RPMI8226 (cell line): ENCODE results near the gene DNAI2.
"Not testable (repeated sequence)": the region's sequence is repeated elsewhere in the genome, so short reads cannot be mapped to it uniquely, and the experiment has no call there.

Source experiments
- DNase-seq: peaks from one replicate; pipeline ENCODE4 v3.0.0-alpha.2; 2015

Gene DNAI2

DNA sequence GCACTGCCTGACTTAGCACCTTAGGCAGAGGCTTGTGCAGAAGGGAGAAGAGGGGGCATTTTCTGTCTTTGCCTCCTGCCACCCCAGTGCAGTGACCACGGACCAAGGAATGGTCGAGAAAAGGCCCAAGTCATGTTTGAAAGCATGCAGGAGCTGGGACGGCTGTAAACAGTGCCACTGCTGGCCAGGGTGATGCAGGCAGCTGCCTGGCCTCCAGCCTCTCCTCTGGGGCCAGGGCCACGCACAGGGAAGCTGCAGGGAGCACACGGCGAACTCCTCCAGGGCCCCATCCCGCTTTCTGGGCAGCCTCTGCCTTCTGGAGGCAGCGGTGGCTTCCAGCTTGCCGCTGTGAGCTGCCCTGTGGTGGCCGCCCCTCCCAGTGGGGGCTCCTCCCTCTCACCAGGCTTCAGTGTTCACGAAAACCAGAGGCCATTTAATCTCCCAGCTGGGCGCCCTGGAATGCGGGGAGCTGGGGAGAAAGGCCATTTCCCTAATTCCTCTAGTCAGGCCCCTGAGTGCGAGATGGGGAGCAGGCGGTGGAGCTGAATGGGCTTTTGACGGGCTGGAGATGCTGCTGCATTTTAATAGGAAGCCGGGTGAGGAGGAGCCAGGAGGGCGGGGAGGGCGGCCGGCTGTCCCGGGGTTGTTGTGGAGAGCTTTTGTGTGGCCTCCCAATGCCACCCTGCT is 28.7 kb upstream of the DNAI2 start:
- DNase-seq = no peak

DNA sequence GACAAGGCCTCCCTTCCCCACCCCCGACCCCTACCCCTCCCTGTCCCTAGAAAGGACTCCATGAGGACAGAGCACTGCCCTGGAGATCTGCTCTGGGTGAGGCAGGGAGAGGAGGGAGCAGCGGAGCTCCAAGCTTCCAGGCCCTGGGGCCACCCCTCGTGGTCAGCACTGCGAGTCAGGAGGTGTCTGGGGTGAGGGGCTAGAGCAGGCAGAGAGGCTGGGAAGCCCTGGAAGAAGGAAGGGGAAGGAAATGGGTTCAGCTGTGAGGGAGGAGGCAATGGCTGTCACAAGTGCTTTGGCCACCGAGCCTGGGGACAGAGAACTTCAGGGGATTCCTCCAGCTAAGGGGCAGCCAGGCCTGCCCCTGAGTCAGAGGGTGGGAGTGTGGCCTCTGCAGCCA is 28.2 kb upstream of the DNAI2 start:
- no peak for DNase-seq

DNA sequence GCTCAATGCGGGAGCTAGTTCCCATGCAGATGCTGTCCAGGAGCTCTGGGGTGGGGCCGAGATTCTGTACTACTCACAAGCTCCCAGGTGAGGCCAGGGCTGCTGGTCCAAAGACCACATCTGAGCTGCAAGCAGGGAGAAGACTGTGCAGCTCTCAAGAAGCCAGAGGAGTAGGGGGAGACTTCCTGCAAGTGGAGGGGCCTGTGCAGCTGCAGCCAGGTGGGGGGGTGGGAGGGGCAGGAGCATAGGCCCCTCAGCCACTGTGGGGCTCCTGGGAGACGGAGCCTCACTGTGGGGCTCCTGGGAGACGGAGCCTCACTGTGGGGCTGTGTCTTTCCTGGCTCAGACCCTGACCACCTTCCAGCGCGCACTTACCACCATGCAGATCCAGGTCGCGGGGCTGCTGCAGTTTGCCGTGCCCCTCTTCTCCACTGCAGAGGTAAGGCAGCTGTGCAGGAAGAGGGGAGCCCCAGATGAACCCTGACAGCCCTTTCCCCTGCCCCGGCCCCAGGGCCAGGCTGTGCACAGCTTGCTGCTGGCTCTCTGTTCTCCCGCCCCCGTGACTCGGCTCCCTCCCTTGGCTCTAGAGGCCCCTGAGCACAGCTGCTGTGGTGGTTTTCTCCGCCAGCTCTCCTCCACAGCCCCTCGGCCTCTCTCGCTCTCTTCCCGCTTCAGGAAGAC is 24.3 kb upstream of the DNAI2 start:
- DNase-seq = no peak

DNA sequence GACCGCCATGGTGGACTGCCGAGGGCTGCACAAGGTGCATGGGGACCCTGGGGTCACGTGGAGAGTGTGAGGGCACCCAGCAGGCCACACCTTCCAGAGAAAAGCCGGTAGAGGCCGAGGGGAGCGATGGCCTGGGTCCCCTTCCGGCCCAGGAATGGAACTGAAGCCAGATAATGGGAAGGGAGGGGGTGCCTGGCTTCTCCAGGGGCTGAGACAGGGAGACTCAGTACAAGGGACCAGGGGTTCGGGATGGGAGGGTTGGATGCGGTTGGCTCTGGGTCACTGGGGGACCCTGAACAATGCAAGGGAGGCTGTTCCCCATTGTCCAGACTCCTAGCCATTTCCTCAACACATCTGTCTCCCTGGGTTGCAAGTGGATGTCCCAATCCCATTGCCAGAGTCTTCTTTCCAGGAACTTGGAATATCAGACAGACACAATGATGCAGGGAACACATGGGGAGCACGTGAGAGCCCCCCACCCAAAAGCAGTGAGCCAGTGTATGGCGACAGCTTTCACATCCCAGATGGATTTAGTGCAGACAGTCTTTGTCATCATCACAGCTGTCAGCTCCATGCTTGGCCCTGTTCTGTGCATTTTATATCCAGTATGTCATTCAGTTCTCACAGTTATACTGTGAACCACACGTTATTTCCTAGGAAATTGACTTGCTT is 23.6 kb upstream of the DNAI2 start:
- no peak for DNase-seq

DNA sequence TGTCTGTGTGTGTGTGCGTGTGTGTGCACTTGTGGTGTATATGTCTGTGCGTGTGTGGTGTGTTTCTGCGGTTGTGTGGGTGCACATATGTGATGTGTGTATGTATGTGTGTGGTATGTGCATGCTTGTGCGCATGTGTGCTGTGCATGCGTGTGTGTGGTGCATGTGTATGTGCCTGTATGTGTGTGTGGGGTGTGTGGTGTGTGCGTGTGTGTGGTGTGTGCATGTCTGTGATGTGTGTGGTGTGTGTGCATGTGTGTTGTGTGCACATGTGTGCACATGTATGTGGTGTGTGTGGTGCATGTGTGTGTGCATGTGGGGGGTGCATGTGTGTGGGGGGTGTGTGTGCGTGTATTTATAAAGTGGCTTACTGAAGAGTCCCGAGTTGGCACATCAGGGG is 23.0 kb upstream of the DNAI2 start:
- DNase-seq = no peak

DNA sequence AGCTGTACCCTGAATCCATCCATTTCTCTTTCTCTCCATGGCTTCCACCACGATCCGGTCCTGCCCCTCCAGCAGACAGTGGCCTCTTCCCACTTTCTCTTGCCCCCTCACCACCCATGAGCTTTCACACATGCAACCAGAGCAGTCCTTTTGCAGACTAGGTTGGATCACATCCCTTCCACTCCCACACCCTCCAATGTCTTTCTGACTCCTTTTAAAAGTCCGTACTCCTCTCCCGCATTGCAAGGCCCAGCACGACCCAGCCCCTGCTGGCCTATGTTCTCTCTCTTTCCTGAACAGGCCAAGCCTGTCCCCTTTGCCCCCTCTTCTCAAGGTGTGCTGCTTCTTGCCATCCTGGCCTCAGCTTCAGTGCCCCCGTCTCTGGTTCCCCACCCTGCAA is 22.5 kb upstream of the DNAI2 start:
- DNase-seq = no peak

DNA sequence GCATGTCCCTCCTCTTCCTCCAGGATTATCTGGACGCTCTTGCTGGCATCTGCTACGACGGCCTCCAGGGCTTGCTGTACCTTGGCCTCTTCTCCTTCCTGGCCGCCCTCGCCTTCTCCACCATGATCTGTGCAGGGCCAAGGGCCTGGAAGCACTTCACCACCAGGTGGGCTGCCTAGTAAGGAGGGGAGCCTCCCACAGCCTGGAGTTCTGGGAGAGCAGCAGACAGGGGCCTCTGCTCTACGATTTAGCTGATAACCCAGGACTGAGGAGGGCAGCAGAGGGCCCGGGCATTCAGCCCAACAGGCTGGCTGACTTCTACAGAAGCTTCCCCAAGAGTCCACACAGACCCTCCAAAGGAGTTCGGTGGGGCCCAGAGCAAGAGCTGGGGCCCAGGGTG is 21.8 kb upstream of the DNAI2 start:
- no peak for DNase-seq

DNA sequence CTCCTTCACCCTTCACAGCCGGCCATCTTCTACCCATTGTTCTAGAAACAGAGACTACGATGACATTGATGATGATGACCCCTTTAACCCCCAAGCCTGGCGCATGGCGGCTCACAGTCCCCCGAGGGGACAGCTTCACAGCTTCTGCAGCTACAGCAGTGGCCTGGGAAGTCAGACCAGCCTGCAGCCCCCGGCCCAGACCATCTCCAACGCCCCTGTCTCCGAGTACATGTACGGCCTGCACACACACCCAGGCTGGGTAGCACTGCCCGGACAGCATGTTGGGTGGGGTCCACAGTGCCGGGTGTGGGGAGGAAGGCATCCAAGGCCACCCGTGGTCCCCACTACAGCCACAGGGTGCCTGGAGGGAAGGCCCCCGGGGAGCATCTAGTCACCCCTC is 21.0 kb upstream of the DNAI2 start:
- DNase-seq = no peak

DNA sequence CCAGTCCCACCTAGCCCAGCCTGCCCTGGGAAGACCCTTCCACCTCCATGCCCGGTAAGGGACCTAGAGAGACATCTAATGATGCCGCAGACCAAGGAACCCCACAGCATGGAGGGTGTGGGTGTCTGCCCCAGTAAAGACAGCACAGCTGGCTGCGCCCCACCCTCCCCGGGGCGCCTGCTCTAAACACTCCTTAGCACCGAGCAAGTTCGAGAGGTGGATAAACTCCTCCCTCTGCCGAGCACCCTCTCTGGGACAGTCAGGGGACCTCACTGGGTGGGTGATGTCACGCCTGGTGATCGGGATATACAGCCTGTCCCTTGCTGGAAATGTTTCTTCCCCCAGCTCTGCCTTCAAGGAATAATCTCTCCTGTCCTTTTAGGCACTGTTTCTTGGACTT is 16.7 kb upstream of the DNAI2 start:
- DNase-seq = no peak

DNA sequence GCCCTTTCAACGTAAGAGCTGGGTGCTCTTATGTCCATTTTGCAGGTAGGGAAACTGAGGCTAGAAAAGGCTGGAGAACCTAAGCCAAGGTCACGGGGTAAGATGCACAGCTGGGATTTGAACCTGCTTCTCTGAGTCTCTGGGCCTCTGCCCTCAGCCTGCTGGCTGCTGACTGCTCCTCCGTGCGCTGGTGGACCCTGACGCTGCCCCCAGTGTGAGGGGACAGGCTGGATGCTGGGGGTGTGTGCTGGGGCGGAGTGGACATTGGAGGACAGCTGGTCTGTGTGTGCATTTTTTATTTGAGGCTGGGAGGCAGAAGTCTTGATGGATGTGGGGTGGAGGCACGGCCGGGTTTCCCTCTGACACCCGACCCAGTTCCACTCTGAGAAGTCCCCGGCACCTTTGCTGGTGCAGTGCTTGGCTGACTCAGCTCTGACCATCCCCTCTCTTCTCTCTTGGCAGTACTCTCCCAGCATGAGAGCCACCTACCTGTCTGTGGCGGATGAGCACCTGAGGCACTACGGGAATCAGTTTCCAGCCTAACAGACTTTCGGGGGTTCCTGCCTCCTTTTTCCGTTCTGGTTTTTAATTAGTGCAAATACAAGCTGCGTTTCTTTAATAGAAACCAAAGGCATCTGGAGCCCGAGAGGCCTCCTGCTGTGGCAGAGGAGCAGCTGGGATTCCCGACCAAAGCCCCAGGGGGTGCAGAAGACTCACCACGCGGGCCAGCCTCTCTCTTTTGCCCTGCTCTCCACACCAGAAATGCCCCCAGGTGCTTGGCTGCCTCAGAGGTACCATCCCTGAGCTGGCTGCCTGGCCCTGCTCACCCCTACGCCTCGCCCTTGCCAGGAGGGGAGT is 14.1 kb upstream of the DNAI2 start:
- DNase-seq = no peak

DNA sequence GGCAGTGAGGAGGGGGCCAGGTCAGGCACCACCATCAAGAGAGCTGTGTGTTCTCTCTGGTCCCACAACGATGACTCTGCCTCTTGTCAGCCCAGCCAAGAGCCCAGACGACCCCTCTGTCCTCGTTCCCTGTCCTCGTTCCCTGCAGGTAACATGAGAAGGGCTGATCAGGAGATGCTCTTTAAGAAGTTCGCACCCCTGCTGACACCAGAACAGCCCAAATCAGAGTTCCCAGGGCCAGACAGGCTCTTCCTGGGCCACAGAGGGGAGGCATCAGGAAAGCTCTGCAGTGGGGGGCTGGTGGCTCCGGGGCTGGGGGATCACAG is 13.5 kb upstream of the DNAI2 start:
- DNase-seq = no peak

DNA sequence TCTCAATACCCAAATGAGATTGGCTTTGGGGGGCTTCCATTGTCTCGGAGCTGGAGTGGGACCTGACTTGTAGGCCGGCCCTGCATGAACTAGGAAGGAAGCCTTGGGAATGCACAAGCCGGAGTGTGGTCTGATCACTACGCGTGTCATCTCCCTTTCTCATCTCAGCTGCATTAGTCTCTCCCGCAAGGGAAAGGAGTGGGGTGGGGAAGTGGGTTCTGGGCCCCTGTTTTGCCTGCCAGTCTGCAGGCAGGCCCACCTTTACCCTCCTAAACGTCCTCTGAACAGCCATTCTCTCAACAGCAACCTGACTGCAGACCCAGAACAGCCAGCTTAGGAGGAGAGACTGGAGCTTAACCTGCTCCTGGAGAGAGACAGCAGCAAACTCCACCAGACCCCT is 11.4 kb upstream of the DNAI2 start:
- no peak for DNase-seq

DNA sequence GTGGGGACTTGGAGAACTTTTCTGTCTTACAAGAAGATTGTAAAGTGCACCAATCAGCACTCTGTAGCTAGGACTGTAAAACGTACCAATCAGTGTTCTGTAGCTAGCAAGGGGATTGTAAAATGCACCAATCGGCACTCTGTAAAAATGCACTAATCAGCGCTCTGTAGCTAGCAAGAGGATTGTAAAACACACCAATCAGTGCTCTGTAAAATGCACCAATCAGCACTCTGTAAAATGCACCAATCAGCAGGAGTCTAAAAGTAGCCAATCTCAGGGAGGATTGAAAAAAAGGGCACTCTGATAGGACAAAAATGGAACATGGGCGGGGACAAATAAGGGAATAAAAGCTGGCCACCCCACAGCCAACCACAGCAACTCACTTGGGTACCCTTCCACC is 7.0 kb upstream of the DNAI2 start:
- DNase-seq = not testable (repeated sequence)

DNA sequence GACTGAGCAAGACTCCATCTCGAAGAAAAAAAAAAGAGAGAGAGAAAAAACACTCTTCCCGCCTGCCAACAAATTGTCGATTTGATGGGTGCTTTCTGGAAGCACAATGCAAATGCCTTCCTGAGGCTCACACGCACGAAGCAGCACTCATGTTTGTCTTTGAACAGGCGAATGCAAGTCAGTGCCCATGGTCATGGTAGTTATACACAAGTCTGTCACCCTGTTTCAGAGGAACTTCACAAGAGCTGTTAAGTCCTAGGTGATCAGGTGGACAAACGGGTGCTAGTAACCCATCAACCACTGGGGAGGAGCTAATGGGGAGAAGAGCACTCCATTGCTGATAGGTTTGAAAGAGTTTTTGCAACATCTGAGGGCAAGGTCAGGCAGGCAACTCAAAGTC is 6.5 kb upstream of the DNAI2 start:
- no peak for DNase-seq

DNA sequence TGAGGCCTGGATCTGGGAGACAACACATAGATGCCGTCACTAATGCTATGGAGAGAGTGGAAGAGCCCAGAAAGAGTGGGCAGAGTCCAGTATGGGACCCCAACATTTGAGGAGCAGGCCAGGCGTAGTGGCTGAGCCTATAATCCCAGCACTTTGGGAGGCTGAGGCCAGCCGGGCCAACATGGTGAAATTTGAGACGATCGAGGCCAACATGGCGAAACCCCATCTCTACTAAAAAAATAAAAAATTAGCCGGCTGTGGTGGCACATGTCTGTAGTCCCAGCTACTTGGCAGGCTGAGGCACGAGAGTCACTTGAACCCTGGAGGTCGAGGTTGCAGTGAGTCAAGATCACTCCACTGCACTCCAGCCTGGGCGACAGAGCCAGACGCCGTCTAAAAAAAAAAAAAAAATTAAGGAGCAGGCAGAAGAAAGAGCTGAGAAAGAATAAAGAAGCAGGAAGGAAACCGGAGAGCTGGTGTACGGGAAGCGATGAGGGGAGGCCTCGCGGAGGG is 6.0 kb upstream of the DNAI2 start:
- DNase-seq = no peak

DNA sequence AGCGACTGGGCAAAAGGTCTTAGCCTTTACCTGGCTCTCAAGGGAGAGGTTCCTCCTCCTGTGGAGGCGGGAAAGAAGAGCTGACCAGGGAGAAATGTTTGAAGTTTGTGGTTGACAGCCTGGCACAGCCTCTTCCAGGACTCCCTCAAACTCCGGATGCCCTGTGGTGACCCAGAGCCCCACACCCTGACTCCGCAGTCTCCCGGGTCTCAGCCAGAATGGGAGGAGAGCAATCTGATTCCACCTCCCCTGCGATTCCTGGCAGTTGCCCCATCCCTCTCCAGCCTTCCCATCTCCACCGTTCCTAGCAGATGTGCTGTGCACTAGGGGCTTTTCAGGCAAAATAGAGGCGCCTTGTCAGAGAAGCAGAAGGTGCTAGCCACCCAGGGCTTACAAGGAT is 5.5 kb upstream of the DNAI2 start:
- DNase-seq = no peak

DNA sequence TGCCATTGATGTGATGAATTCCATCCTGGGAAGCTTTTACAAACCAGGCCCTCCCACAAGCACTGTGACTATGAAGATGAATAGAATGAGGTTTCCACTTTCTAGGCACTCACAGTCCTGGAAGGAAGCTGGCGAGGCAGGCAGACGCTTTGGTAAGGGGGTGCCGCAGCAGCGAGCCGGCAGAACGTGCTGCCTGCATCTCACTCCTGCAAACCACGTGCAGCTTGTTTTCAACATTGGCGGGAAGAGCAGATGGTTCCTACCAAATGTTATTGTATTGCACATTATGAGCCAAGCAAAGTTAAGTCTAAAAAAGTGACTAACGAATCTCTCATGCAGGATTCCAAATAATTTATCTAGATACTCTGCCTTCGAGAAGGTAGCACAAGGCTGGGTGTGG is 3.7 kb upstream of the DNAI2 start:
- DNase-seq = no peak

DNA sequence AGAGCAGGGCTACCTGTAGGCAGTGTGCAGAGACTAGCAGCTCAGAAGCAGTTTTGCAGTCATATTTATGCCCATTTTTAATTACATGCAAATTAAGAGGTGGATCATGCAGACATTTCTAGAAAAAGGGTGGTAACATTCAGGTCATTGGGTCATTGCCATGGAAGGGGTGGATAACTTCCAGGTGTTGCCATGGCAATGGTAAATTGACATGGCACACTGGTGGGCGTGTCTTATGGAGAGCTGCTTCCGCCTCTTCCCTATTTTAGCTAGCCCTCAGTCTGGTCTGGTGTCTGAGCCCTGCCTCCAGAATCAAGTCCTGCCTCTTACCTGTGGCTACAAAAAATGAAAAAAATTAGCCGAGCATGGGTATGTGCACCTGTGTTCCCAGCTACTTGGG is 2.8 kb upstream of the DNAI2 start:
- DNase-seq = peak; percentile 34

DNA sequence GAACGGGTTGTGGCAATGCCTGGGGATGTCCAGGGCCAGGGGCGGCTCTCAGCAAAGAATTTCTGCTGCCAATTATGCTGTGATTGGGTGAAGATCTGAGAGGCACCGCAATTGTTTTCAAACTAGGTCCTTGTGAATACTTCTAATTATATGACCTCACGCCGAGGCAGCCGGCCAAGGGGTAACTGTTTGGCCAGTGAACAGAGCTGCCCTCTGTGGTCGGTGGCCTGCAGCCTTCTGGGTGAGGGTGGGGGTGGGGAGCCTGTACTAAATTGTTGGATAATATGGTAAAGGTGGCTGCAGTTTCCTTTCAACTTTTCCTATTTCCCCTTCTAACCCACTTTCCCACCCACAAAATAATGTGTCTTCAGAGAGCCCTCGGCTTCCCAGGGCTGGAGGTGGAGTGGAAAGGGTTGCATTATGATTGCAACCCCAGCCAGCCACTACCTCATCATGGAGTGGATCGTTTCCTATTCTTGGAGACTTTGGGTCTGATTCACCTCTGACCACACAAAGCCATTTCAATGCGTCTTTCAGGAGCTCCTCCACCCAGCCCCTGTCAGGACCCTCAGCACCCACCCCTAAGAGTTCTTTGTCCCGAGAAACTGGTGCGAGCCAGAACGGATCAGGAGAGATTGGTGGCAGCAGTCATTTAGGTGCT is 2.0 kb upstream of the DNAI2 start:
- DNase-seq = no peak

DNA sequence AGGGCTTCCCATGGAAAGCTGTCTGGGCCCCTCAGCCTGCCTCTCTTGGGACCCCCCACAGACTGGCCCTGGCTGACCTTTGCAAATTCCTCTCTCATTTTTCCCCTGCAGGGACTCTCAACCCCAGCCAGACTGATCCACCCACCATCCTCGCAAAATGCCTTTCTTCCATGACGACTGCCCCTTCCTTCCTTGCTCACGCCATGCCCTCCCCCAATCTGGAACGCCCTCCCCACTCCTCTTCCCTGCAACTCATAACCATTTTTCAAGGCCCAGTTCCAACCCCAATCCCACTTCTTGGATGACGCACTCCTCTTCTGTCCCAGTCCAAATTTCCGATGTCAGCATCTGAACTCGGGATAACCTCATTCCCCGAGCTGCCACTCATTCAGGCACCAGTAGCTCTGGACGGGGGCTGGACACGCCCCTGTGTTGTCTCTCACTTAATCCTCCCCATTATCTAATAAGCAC is 1.3 kb upstream of the DNAI2 start:
- DNase-seq = no peak

DNA sequence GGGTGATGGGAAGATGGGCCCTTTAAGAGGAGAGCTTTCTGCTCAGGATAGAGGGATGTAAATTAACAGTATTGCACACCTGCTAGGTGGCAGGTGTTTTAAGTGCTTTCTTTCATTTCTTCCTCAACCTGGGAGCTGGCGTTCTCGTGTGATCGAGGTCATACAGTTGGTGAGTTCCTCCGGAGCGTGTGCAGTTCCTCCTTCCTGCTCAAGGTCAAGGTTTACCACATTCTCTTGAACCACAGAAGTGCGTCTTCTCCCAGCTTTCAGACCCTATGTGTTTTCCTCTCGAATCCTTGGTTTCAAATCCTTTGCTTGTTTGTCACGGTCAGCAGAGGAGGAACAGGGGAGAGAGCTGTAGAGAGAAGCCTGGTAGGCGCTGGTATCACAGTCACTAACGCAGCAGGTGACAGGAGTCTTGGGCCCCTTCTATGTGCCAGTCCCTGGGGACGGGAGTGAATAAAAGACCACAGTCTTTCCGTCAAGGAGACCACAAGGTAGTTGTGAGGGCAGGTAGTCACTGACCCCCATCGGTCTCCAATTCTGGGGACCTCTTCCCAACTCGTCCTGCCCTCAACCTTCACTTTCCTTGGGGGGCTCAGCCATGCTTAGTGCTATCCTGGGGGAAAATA is 791 bp downstream of the DNAI2 start:
- peak; percentile 77 for DNase-seq

DNA sequence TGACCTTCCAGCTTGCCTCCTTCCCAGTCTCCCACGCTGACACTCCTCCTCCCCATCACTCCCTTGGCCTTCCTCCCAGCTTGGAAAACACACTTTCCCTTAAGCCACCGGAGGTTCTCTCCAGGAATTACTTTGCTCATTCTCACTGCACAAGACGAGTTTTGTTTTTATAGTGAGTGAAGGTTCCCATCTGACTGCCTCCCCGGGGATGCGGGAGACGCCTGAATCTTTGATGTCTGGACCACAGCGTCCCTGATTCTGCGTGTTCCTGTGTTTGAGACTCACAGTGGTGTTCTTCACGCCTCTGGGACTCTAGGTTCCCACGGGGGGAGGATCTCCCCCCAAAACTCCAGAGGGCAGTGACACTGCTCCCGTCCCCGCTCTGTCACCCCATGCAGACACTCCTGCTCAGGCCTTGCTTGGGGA is 2.0 kb downstream of the DNAI2 start:
- no peak for DNase-seq
